Measurements from ENCODE around the gene ZSCAN10.
"Not testable (repeated sequence)": the region's sequence is repeated elsewhere in the genome, so short reads cannot be mapped to it uniquely, and the experiment has no call there.

ZSCAN10 gene

GRCh38 chr16:3059041-3059722 is 39.9 kb downstream of the ZSCAN10 start:
- peak; percentile 91 for DNase-seq

GRCh38 chr16:3058139-3059030 is 40.7 kb downstream of the ZSCAN10 start:
- DNase-seq = peak; percentile 64

- no peak for DNase-seq
Measured at GRCh38 chr16:3057181-3058138, 41.6 kb downstream of the ZSCAN10 start.

- DNase-seq = no peak
Measured at GRCh38 chr16:3056336-3057180, 42.5 kb downstream of the ZSCAN10 start.

GRCh38 chr16:3055734-3056115 is 43.4 kb downstream of the ZSCAN10 start:
- DNase-seq = not testable (repeated sequence)

GRCh38 chr16:3054965-3055733 is 43.9 kb downstream of the ZSCAN10 start:
- DNase-seq = no peak

GRCh38 chr16:3053330-3053710 is 45.8 kb downstream of the ZSCAN10 start:
- DNase-seq = not testable (repeated sequence)

- DNase-seq = not testable (repeated sequence)
Measured at GRCh38 chr16:3052571-3053329, 46.3 kb downstream of the ZSCAN10 start.

GRCh38 chr16:3051494-3051893 is 47.6 kb downstream of the ZSCAN10 start:
- no peak for DNase-seq

GRCh38 chr16:3051009-3051408 is 48.1 kb downstream of the ZSCAN10 start:
- DNase-seq = no peak

GRCh38 chr16:3050487-3050886 is 48.6 kb downstream of the ZSCAN10 start:
- no peak for DNase-seq

GRCh38 chr16:3049921-3050481 is 49.1 kb downstream of the ZSCAN10 start:
- no peak for DNase-seq

GRCh38 chr16:3047387-3047720 is 51.7 kb downstream of the ZSCAN10 start:
- no peak for DNase-seq

- no peak for DNase-seq
Measured at GRCh38 chr16:3046641-3047386, 52.3 kb downstream of the ZSCAN10 start.

GRCh38 chr16:3045758-3046640 is 53.1 kb downstream of the ZSCAN10 start, which contains the start of gene MMP25:
Gene MMP25, plus strand, starts transcription at chr16:3046561. Its CDS starts 357 bp downstream, at chr16:3046918.
- no peak for DNase-seq

GRCh38 chr16:3044708-3045107 is 54.4 kb downstream of the ZSCAN10 start:
- no peak for DNase-seq

- DNase-seq = no peak
Measured at GRCh38 chr16:3042376-3042775, 56.7 kb downstream of the ZSCAN10 start.

- DNase-seq = no peak
Measured at GRCh38 chr16:3038896-3039295, 60.2 kb downstream of the ZSCAN10 start.
